Measurements from ENCODE around the gene PRMT2. TPM values are rescaled to one million over a fixed set of nuclear protein-coding genes. Genes with fewer than 3 reads are reported as not detected.
"Not testable (repeated sequence)": the region's sequence is repeated elsewhere in the genome, so short reads cannot be mapped to it uniquely, and the experiment has no call there.

PRMT2 gene
- total and polyA plus RNA-seq, 5 donors from 2014 or later: 90.4 to 202 (median 150) TPM

DNA sequence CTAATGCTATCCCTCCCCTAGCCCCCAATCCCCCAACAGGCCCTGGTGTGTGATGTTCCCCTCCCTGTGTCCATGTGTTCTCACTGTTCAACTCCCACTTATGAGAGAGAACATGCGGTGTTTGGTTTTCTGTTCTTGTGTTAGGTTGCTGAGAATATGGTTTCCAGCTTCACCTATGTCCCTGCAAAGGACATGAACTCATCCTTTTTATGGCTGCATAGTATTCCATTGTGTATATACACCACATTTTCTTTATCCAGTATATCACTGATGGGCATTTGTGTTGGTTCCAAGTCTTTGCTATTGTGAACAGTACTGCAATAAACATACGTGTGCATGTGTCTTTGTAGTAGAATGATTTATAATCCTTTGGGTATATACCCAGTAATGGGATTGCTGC, 41.1 kb downstream of the PRMT2 start:
- H3K9me3 Mint-ChIP-seq; H3K36me3 ChIP-seq (ENCODE audit: control insufficient read depth, insufficient read depth, low read length); ATAC-seq (ENCODE audit: low read depth in 2 of 2); H3K4me3 Mint-ChIP-seq; H3K4me1 ChIP-seq (ENCODE audit: control insufficient read depth, insufficient read depth, low read length, poor library complexity, severe bottlenecking); H3K36me3 Mint-ChIP-seq; H3K27ac ChIP-seq (ENCODE audit: insufficient read depth, low read length, poor library complexity, severe bottlenecking); DNase-seq; H3K9me3 ChIP-seq (ENCODE audit: control insufficient read depth in 2 of 2, low read length in 2 of 2); H3K4me1 Mint-ChIP-seq; H3K27me3 ChIP-seq (ENCODE audit: control insufficient read depth, insufficient read depth, low read length); H3K4me3 ChIP-seq (ENCODE audit: low read depth, low read length); H3K27ac Mint-ChIP-seq: not testable (repeated sequence)
- H3K27me3 Mint-ChIP-seq: peaks cover 16% of the 10 kb centered on the region

DNA sequence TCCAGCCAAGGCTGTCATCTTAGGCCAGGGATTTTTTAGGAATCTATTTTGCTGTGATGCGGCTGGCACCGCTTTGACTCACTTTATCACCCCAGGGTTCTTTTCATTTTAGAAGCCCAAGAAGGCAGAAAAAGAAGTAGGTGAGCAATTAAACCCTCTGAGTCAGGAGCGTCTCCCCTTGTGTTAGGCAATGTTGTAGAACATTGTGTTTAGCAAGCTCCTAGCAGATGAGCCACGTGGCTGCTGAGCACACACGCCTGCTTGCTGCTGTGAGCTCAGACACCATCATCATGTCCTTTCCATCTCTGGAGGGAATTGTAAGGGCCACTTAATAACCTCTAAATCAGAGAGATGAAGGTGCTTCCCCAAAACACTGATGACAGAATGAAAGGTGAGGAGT, 46.1 kb downstream of the PRMT2 start:
- not testable (repeated sequence) for H3K4me1 ChIP-seq (ENCODE audit: control insufficient read depth, insufficient read depth, low read length, poor library complexity, severe bottlenecking); H3K36me3 ChIP-seq (ENCODE audit: control insufficient read depth, insufficient read depth, low read length); H3K4me3 Mint-ChIP-seq; H3K27me3 ChIP-seq (ENCODE audit: control insufficient read depth, insufficient read depth, low read length); DNase-seq; H3K9me3 ChIP-seq (ENCODE audit: control insufficient read depth in 2 of 2, low read length in 2 of 2); H3K27me3 Mint-ChIP-seq; H3K9me3 Mint-ChIP-seq; ATAC-seq (ENCODE audit: low read depth in 2 of 2); H3K4me3 ChIP-seq (ENCODE audit: low read depth, low read length); H3K4me1 Mint-ChIP-seq; H3K27ac ChIP-seq (ENCODE audit: insufficient read depth, low read length, poor library complexity, severe bottlenecking); H3K36me3 Mint-ChIP-seq; H3K27ac Mint-ChIP-seq

DNA sequence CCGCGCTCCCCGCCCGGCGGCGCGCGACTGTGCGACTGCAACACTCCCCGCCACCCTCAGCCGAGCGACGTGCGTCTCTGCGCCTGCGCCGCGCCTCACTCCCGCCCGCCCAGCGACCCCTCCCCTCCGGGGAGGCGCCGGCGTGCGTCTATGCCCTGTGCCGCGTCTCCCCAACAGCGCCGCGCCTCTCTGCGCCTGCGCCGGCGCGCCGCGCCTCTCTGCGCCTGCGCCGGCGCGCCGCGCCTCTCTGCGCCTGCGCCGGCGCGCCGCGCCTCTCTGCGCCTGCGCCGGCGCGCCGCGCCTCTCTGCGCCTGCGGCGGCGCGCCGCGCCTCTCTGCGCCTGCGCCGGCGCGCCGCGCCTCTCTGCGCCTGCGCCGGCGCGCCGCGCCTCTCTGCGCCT, 63.2 kb downstream of the PRMT2 start:
- H3K4me1 Mint-ChIP-seq; H3K9me3 Mint-ChIP-seq; H3K4me1 ChIP-seq (ENCODE audit: control insufficient read depth, insufficient read depth, low read length, poor library complexity, severe bottlenecking); H3K36me3 ChIP-seq (ENCODE audit: control insufficient read depth, insufficient read depth, low read length); H3K36me3 Mint-ChIP-seq; DNase-seq; H3K27me3 ChIP-seq (ENCODE audit: control insufficient read depth, insufficient read depth, low read length); H3K9me3 ChIP-seq (ENCODE audit: control insufficient read depth in 2 of 2, low read length in 2 of 2); ATAC-seq (ENCODE audit: low read depth in 2 of 2); H3K27ac Mint-ChIP-seq; H3K27me3 Mint-ChIP-seq; H3K4me3 Mint-ChIP-seq; H3K27ac ChIP-seq (ENCODE audit: insufficient read depth, low read length, poor library complexity, severe bottlenecking); H3K4me3 ChIP-seq (ENCODE audit: low read depth, low read length): not testable (repeated sequence)

DNA sequence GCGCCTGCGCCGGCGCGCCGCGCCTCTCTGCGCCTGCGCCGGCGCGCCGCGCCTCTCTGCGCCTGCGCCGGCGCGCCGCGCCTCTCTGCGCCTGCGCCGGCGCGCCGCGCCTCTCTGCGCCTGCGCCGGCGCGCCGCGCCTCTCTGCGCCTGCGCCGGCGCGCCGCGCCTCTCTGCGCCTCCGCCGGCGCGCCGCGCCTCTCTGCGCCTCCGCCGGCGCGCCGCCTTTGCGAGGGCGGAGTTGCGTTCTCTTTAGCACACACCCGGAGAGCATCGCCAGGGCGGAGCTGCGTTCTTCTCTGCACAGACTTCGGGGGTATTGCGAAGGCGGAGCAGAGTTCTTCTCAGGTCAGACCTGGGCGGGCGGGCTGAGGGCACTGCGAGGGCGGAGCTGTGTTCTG, 63.6 kb downstream of the PRMT2 start:
- H3K27ac ChIP-seq (ENCODE audit: insufficient read depth, low read length, poor library complexity, severe bottlenecking); H3K9me3 ChIP-seq (ENCODE audit: control insufficient read depth in 2 of 2, low read length in 2 of 2); H3K4me1 ChIP-seq (ENCODE audit: control insufficient read depth, insufficient read depth, low read length, poor library complexity, severe bottlenecking); H3K36me3 ChIP-seq (ENCODE audit: control insufficient read depth, insufficient read depth, low read length); H3K27me3 ChIP-seq (ENCODE audit: control insufficient read depth, insufficient read depth, low read length); H3K36me3 Mint-ChIP-seq; H3K4me1 Mint-ChIP-seq; H3K27me3 Mint-ChIP-seq; H3K9me3 Mint-ChIP-seq; H3K4me3 ChIP-seq (ENCODE audit: low read depth, low read length); H3K4me3 Mint-ChIP-seq; H3K27ac Mint-ChIP-seq: not testable (repeated sequence)
- DNase-seq (peak in 1 of 3 donors; percentile 15), ATAC-seq (ENCODE audit: low read depth in 2 of 2) (peak in 1 of 2 donors; percentile 75)

Other genes with a start within 250 kb of the PRMT2 start
- gene DIP2A, start 176.8 kb upstream of the PRMT2 start, total RNA-seq: 125 TPM
- gene DIP2A, start 176.8 kb upstream of the PRMT2 start, polyA plus RNA-seq: 10 to 100 TPM; 12.6 to 24.8 (median 16.6) TPM
- not detected for gene S100B, start 30.6 kb upstream of the PRMT2 start, total RNA-seq
- under 1 TPM in 1 of 4 donors, not detected in 3; 0.54 TPM for gene S100B, start 30.6 kb upstream of the PRMT2 start, polyA plus RNA-seq

Measured in CD4-positive, CD25-positive, alpha-beta regulatory T cell (primary cell).